Cardiac muscle cell (in vitro differentiated cells and primary cell): ENCODE data around the gene DDX6. TPM values are rescaled to one million over a fixed set of nuclear protein-coding genes. Genes with fewer than 3 reads are reported as not detected.
A peak's percentile ranks its signal among the peaks of the same experiment; 100 is the strongest.
"Not testable (repeated sequence)": the region's sequence is repeated elsewhere in the genome, so short reads cannot be mapped to it uniquely, and the experiment has no call there.

Experiments
- DNase-seq, 2 donors: peaks; one replicate each; pipeline versions ENCODE4 v3.0.0 to v3.0.0-alpha.2; 2010 to 2017; ENCODE audit warnings: low read depth in 1 of 2, low spot score in 1 of 2
- H3K27ac ChIP-seq: fragments of 200-600 bp; sonication (generic); 2 replicates; pipeline ENCODE4 v1.5.1; 2016
- H3K27me3 ChIP-seq: fragments of 200-600 bp; sonication (generic); 2 replicates; pipeline ENCODE4 v1.6.0; 2016; ENCODE audit warnings: control low read depth
- H3K36me3 ChIP-seq: fragments of 200-600 bp; sonication (generic); 2 replicates; pipeline ENCODE4 v1.5.1; 2016; ENCODE audit warnings: control low read depth
- H3K4me1 ChIP-seq: fragments of 200-600 bp; sonication (generic); 2 replicates; pipeline ENCODE4 v1.8.1; 2017; ENCODE audit warnings: low read depth, mild to moderate bottlenecking, mixed run types
- H3K4me3 ChIP-seq: fragments of 200-600 bp; sonication (generic); 2 replicates; pipeline ENCODE4 v1.5.1; 2016; ENCODE audit warnings: mild to moderate bottlenecking
- H3K9me3 ChIP-seq: fragments of 200-600 bp; sonication (generic); 2 replicates; pipeline ENCODE4 v1.5.1; 2017; ENCODE audit warnings: low read depth, mild to moderate bottlenecking, control low read depth
- polyA plus RNA-seq: library from polyadenylated mRNA; unstranded; fragments of >200 nt; fragmentation: Nextera tagmentation; extraction: Ambion mirVana; gene quantifications from 2 replicates; pipeline ENCODE4 v1.2.1, GENCODE V29; 2016
- total RNA-seq: library from RNA; depleted of rRNA; stranded (reverse); fragments of >200 nt; gene quantifications from 2 replicates; pipeline ENCODE4 v1.2.3, GENCODE V29; 2016
- TF ChIP-seq, protein P1 (sequence below): IDR thresholded peaks from 2 replicates; pipeline ENCODE4 v1.5.1; 2012; ENCODE audit warnings: low read depth, mild to moderate bottlenecking, low read length

DDX6 gene
- total and polyA plus RNA-seq, 2 experiments from 2014 or later: 27.4 to 113 TPM

GRCh38 chr11:118768690-118769089 is 22.3 kb downstream of the DDX6 start:
- Histone ChIP-seq H3K36me3 (peaks cover 35% of the 10 kb centered on the region), H3K9me3 (no peaks in the 10 kb centered on the region), H3K27me3 (no peaks in the 10 kb centered on the region), H3K4me3 (no peak overlapping the region), H3K27ac (no peak overlapping the region), H3K4me1 (peaks cover 8% of the 10 kb centered on the region)
- DNase-seq: no peak
- TF ChIP-seq, protein P1, sequence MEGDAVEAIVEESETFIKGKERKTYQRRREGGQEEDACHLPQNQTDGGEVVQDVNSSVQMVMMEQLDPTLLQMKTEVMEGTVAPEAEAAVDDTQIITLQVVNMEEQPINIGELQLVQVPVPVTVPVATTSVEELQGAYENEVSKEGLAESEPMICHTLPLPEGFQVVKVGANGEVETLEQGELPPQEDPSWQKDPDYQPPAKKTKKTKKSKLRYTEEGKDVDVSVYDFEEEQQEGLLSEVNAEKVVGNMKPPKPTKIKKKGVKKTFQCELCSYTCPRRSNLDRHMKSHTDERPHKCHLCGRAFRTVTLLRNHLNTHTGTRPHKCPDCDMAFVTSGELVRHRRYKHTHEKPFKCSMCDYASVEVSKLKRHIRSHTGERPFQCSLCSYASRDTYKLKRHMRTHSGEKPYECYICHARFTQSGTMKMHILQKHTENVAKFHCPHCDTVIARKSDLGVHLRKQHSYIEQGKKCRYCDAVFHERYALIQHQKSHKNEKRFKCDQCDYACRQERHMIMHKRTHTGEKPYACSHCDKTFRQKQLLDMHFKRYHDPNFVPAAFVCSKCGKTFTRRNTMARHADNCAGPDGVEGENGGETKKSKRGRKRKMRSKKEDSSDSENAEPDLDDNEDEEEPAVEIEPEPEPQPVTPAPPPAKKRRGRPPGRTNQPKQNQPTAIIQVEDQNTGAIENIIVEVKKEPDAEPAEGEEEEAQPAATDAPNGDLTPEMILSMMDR: no peak

DNA sequence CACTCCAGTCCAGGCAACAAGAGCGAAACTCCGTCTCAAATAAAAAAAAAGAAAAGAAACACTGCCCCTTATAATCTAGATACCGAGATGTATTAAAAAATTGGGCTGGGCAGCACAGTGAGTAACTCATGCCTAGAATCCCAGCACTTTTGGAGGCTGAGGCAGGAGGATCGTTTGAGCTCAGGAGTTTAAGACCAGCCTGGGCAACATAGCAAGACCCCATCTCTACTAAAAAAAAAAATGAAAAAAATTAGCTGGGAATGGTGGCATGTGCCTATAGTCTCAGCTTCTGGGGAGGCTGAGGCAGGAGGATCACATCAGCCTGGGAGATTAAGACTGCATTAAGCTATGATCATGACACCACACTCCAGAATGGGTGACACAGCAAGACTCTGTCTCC is 24.9 kb downstream of the DDX6 start:
- Histone ChIP-seq H3K9me3 (no peaks in the 10 kb centered on the region), H3K27ac (no peak overlapping the region), H3K27me3 (no peaks in the 10 kb centered on the region), H3K36me3 (peaks cover 35% of the 10 kb centered on the region), H3K4me1 (peaks cover 3% of the 10 kb centered on the region), H3K4me3 (no peak overlapping the region)
- no peak for DNase-seq
- TF ChIP-seq, protein P1: no peak

DNA sequence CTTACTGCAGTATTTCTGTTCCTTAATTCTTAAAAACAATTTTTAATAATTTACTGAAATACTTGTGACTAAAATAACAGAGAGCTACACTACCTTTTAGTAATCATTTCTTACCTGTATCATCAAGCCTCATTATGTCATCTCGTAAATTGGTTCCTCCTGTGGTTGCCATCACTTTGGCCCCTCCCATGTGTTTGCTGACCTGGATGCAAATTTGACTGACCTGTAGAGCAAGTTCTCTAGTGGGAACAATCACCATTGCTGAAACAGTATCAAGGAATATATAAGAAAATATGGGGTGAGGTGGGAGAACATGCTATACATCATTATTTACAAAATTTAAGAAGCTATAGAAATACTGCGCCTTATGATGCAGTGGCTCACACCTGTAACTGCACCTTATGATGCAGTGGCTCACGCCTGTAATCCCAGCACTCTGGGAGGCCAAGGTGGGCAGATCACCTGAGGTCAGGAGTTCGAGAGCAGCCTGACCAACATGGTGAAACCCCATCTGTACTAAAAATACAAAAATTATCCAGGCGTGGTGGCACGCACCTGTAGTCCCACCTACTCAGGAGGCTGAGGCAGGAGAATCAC is 25.8 kb downstream of the DDX6 start:
- peaks cover 41% of the 10 kb centered on the region for H3K36me3 ChIP-seq
- H3K27me3 ChIP-seq, H3K27ac ChIP-seq, DNase-seq, H3K4me1 ChIP-seq, H3K4me3 ChIP-seq, H3K9me3 ChIP-seq: not testable (repeated sequence)

DNA sequence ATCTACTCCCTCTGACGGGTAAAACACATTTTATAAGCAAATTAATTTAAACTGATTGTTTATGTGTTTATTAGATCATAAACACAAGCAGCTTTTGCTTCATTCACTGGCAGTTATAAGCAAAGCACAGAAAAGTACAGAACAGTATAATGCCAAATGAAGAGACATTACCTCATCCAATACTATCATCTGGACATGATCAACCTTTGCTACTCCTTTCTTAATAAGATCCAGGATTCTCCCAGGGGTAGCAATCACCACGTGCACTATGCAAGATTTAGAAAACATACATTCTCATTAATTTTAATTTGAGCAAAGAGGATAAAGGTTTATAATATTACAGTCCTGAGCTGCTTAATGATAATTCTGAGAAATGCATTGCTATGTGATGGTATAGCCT is 27.9 kb downstream of the DDX6 start:
- H3K36me3 ChIP-seq: peaks cover 62% of the 10 kb centered on the region
- H3K4me1 ChIP-seq: no peaks in the 10 kb centered on the region
- H3K27me3 ChIP-seq: no peaks in the 10 kb centered on the region
- no peak for DNase-seq
- no peak overlapping the region for H3K27ac ChIP-seq
- no peaks in the 10 kb centered on the region for H3K9me3 ChIP-seq
- no peak overlapping the region for H3K4me3 ChIP-seq
- TF ChIP-seq, protein P1: no peak

DNA sequence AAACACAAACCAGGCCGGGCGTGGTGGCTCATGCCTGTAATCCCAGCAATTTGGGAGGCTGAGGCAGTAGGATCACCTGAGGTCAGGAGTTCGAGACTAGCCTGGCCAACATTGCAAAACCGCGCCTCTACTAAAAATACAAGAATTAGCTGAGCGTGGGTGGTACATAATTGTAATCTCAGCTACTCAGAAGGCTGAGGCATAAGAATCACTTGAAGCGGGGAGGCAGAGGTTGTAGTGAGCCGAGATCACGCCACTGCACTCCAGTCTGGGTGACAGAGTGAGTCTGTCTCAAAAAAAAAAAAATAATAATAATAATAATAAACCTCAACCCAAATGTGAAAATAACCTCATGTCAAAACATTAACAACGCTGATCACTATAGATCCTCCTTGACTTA is 29.0 kb downstream of the DDX6 start:
- not testable (repeated sequence) for DNase-seq, H3K4me3 ChIP-seq, H3K9me3 ChIP-seq, H3K27ac ChIP-seq, H3K4me1 ChIP-seq, H3K27me3 ChIP-seq
- peaks cover 65% of the 10 kb centered on the region for H3K36me3 ChIP-seq

GRCh38 chr11:118757876-118758399 is 33.0 kb downstream of the DDX6 start:
- TF ChIP-seq, protein P1: no peak
- no peaks in the 10 kb centered on the region for H3K27me3 ChIP-seq
- no peaks in the 10 kb centered on the region for H3K9me3 ChIP-seq
- H3K36me3 ChIP-seq: peaks cover 85% of the 10 kb centered on the region
- no peaks in the 10 kb centered on the region for H3K4me1 ChIP-seq
- peak overlapping the region; percentile 24 for H3K27ac ChIP-seq
- H3K4me3 ChIP-seq: no peak overlapping the region
- DNase-seq: no peak
